Mesothelial cell of epicardium (in vitro differentiated cells): ENCODE results near the gene GREB1L. TPM values are rescaled to one million over a fixed set of nuclear protein-coding genes. Genes with fewer than 3 reads are reported as not detected.

Source experiments
- DNase-seq, 2 experiments: peaks; one replicate each; pipeline ENCODE4 v3.0.0; 2021; ENCODE audit warnings: low spot score in 2 of 2; ENCODE audit not compliant: unreplicated experiment in 2 of 2
- H3K27ac Mint-ChIP-seq: 2 replicates; pipeline ENCODE4 v1.8.0; 2021; ENCODE audit warnings: mixed read lengths
- H3K27me3 Mint-ChIP-seq: 2 replicates; pipeline ENCODE4 v1.8.0; 2021; ENCODE audit warnings: low read depth, mixed read lengths
- H3K36me3 Mint-ChIP-seq: 2 replicates; pipeline ENCODE4 v1.8.0; 2021; ENCODE audit warnings: mixed read lengths
- H3K4me1 Mint-ChIP-seq: 2 replicates; pipeline ENCODE4 v1.8.0; 2021; ENCODE audit warnings: mixed read lengths
- H3K4me3 Mint-ChIP-seq: 2 replicates; pipeline ENCODE4 v1.8.0; 2021; ENCODE audit warnings: mild to moderate bottlenecking, moderate library complexity, mixed read lengths
- H3K9me3 Mint-ChIP-seq: 2 replicates; pipeline ENCODE4 v1.8.0; 2021; ENCODE audit warnings: mixed read lengths
- total RNA-seq: library from RNA; stranded (reverse); gene quantifications from 3 replicates; pipeline ENCODE4 v1.2.1, GENCODE V29; 2021
- TF ChIP-seq, protein P1 (sequence below): fragments of 200-600 bp; sonication (generic); IDR thresholded peaks from one replicate; pipeline ENCODE4 v1.5.0; 2021; ENCODE audit warnings: antibody characterized with exemption; ENCODE audit not compliant: unreplicated experiment

Gene GREB1L
- total RNA-seq, 1 donor from 2014 or later = 25.5 TPM

DNA sequence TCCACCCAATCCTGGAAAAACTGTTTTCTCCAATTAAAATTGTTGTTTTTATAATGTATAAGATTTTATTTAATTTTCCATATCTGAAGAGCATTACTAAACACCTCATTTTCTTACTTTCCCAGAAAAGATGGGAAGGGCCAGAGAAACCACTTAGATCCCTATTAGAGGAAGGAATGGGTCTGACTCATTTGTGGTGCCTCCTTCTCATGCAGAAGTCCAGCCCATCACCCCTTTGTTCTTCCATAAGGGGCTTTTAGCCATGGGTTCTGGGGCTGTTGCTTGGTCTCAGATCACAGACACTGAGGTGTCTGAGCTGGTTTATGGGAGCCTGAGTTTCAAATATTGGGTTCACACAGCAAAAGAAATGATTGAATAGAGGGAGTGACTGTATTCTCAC lies 206.3 kb downstream of the GREB1L start:
- H3K9me3 Mint-ChIP-seq = no peaks in the 10 kb centered on the region
- H3K27ac Mint-ChIP-seq = no peak overlapping the region
- no peaks in the 10 kb centered on the region for H3K27me3 Mint-ChIP-seq
- no peaks in the 10 kb centered on the region for H3K36me3 Mint-ChIP-seq
- no peak overlapping the region for H3K4me3 Mint-ChIP-seq
- TF ChIP-seq, protein P1, sequence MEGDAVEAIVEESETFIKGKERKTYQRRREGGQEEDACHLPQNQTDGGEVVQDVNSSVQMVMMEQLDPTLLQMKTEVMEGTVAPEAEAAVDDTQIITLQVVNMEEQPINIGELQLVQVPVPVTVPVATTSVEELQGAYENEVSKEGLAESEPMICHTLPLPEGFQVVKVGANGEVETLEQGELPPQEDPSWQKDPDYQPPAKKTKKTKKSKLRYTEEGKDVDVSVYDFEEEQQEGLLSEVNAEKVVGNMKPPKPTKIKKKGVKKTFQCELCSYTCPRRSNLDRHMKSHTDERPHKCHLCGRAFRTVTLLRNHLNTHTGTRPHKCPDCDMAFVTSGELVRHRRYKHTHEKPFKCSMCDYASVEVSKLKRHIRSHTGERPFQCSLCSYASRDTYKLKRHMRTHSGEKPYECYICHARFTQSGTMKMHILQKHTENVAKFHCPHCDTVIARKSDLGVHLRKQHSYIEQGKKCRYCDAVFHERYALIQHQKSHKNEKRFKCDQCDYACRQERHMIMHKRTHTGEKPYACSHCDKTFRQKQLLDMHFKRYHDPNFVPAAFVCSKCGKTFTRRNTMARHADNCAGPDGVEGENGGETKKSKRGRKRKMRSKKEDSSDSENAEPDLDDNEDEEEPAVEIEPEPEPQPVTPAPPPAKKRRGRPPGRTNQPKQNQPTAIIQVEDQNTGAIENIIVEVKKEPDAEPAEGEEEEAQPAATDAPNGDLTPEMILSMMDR = no peak
- peaks cover 23% of the 10 kb centered on the region for H3K4me1 Mint-ChIP-seq
- DNase-seq = no peak

DNA sequence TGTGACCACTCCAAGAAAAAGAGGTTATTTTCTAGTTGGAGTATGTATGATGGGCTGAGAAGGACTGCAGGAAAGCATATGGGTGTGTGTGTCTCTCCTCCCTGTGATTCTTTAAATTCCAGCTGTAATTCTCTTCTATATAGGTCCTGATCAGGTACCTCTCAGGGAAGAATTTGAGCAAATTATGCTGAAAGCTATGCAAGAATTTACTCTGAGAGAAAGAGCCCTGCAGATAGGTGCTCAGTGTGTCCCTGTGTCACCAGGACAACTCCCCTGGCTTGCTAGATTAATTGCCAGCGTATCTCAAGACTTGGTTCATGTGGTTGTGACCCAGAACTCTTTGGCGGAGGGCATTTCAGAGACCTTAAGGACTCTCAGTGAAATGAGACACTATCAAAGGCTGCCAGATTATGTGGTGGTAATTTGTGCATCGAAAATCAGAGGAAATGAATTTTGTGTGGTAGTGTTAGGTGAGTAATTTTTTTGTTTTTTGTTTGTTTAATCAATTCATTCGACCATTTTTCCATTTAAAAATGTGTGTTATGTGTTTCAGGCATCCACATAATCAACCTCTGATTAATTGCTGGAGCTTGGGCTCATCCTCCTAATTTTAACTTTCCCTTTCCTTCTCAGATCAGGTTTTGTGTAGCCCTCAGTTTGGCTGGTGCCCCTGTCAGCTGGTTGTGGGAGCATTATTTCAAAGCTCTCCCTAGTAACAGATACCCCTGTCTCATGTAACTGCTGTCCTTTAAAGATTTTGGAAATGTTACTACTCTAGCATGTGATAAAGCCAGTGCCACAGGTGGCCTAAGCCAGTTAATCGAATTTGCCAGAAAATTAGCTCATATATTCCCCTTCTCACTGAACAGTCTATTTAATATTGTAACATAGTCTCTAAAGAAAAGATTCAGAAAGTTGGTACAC lies 207.6 kb downstream of the GREB1L start:
- DNase-seq = no peak
- Mint-ChIP-seq H3K4me1 (peaks cover 27% of the 10 kb centered on the region), H3K27me3 (no peaks in the 10 kb centered on the region), H3K36me3 (peaks cover 3% of the 10 kb centered on the region), H3K9me3 (no peaks in the 10 kb centered on the region), H3K4me3 (no peak overlapping the region), H3K27ac (peak overlapping the region; percentile 32)
- TF ChIP-seq, protein P1 = no peak

DNA sequence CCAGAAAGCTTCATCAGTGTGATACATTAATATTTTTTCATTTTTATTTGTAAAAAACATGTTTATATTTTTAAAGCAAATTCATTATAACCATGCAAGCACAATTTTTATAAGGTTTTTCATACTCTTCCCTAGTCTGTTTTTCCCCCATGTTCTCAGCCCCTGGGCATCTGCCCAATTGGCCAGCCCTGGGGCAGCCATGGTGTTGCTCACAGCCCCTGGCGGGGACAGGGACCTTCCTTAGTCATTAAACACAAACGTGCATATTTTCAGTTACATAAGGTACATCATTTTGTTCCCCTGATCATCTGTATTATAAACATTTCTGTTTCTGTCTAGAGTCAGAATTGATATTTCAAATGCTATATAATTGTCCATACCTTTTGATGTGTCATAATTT lies 208.5 kb downstream of the GREB1L start:
- H3K4me3 Mint-ChIP-seq = no peak overlapping the region
- no peaks in the 10 kb centered on the region for H3K9me3 Mint-ChIP-seq
- no peaks in the 10 kb centered on the region for H3K27me3 Mint-ChIP-seq
- peaks cover 7% of the 10 kb centered on the region for H3K36me3 Mint-ChIP-seq
- no peak overlapping the region for H3K27ac Mint-ChIP-seq
- TF ChIP-seq, protein P1 = no peak
- H3K4me1 Mint-ChIP-seq = peaks cover 27% of the 10 kb centered on the region
- no peak for DNase-seq

DNA sequence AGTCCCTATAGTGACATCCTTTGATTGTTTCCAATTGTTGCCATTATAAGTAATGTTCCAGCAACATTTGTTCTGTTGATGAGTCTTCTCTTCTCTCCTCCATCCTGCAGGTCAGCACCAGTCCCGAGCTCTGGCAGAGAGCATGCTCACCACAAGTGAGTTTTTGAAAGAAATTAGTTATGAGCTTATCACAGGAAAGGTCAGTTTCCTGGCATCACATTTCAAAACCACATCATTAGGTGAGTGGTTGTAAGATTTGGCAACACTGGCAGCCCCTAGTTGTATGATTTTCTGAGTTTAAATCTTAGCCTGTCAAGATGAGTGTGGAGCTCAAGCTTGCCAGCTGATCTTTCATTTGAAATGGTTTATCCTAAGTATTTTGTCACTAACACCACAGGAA lies 208.9 kb downstream of the GREB1L start:
- peaks cover 27% of the 10 kb centered on the region for H3K4me1 Mint-ChIP-seq
- DNase-seq = no peak
- H3K27ac Mint-ChIP-seq = no peak overlapping the region
- no peaks in the 10 kb centered on the region for H3K27me3 Mint-ChIP-seq
- TF ChIP-seq, protein P1 = no peak
- no peak overlapping the region for H3K4me3 Mint-ChIP-seq
- no peaks in the 10 kb centered on the region for H3K9me3 Mint-ChIP-seq
- peaks cover 7% of the 10 kb centered on the region for H3K36me3 Mint-ChIP-seq

DNA sequence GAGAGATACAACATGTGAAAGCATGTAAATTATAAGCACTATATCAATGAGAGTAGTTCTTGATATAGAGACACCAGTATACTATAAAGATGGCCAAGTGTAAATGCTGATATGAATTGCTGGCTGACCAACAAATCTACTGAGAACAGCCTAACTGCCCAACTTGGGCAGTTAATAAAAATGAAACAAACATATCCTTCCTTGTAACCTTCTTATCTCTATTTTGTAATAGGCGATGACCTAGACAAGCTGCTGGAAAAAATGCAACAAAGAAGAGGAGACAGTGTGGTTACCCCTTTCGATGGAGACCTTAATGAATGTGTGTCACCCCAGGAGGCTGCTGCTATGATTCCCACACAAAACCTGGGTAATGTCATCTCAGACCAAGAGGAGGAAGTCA lies 209.8 kb downstream of the GREB1L start:
- DNase-seq = no peak
- Mint-ChIP-seq H3K9me3 (no peaks in the 10 kb centered on the region), H3K27ac (peak overlapping the region; percentile 53), H3K4me1 (peaks cover 27% of the 10 kb centered on the region), H3K4me3 (no peak overlapping the region), H3K36me3 (peaks cover 8% of the 10 kb centered on the region), H3K27me3 (no peaks in the 10 kb centered on the region)
- TF ChIP-seq, protein P1 = no peak
